G401 (cell line): ENCODE results near the gene CSNK1G2. TPM values are rescaled to one million over a fixed set of nuclear protein-coding genes. Genes with fewer than 3 reads are reported as not detected.

Experiments used
- DNase-seq: peaks from one replicate; pipeline ENCODE4 v3.0.0-alpha.2; 2015; ENCODE audit warnings: low spot score
- in situ Hi-C: cut with HindIII; loops from 2 replicates; pipeline ENCODE4 v1.10.0; 2016; ENCODE audit warnings: low sequenced_read_pairs, mixed read lengths
- total RNA-seq: library from RNA; depleted of rRNA; stranded (reverse); fragments of >200 nt; shearing (Covaris generic); gene quantifications from 2 replicates; pipeline ENCODE4 v1.2.3, GENCODE V29; 2014

CSNK1G2 gene
- total RNA-seq, 1 experiment from 2014 or later = 81.9 TPM

DNA sequence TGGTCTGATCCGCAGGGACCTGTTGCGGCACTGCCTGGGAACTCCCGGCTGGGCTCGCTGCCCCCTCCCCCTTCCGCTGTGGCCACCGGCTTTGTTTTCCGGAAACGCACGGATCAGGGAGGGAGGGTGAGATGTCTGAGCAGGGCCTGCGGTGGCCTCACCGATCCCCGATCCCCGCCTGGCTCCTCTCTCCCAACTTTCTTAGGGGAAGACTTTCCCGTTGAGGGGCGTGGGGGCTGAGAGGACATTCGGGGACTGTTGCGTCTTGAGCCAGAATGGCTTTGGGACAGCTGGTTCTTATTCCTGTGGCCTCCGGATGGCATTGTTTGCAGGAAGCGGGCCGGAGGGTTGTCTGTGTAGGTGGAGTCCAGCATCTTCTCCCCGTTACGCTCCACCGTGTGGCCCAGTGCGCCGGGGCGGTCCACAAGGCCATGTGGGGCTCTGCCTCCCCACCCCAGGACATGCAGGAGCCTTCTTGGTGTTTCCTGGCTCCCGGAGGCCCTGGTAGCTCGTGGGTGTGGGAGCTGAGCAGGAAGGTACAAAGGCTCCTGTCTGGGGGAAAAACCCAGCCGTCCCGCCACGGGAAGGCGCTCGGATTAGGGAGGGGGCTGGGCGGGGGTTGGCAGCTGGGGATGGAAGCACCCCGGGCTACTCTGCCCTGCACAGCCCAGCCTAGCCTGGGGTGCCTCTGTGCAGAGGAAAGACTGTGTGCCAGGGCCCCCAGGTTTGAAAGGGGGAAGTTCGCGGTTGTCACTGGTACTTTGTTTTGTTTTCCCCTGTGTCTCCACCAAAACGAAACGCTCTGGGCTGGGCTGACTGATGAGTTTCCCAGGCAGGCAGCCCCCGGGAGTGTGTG is 1.3 kb downstream of the CSNK1G2 start:
- DNase-seq = peak; percentile 59
- in situ Hi-C loops = no loop called here

DNA sequence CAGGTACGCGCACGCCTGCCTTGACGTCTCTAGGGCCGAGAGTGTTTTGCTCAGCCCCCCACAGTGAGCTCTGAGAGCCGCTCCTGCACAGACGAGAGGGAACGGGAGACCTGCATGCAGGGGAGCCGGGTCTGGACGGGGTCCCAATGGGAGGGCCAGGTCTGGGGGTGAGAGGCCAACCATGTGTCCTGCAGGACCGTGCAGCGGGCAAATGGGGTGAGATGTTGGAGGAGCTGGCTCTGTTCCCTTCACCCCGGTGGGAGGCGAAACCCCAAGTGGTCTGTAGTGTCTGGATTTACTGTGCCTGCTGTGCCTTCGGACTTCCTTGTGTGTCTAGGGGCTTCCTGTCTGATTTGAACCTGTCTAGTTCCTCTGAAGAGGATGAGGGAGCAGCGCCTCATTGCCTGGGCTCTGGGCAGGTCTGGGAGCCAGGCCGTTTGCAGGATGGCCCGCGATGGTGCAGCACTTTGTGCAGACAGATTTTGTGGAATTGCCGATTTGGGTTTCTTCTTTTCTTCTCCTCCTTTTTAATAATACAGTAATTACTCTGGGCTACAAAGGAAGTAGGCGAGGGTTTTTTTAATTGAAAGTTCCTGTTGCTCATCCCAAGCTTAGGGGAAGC is 2.1 kb downstream of the CSNK1G2 start:
- in situ Hi-C loops = no loop called here
- DNase-seq = no peak

DNA sequence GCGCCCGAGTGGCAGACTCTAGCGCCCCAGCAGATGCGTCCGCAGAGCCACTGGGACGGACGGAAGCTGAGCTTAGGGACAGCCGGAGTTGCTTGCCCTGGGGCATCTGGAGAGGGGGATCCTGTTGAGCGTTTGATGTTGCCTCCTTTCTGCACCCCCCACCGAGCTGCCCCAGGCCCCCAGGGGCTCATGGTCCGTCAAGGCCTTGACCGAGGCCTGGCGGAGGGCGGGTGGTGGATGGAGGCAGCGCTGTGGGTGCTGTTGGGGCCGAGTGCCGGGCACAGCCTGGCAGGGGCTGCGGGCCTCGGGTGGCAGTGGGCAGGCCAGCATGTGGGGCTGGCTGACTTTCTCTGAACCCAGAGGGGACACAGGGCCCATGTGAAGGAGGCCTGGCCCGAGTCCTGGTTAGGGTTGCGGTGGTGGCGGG is 2.7 kb downstream of the CSNK1G2 start:
- no peak for DNase-seq
- in situ Hi-C loops = no loop called here

DNA sequence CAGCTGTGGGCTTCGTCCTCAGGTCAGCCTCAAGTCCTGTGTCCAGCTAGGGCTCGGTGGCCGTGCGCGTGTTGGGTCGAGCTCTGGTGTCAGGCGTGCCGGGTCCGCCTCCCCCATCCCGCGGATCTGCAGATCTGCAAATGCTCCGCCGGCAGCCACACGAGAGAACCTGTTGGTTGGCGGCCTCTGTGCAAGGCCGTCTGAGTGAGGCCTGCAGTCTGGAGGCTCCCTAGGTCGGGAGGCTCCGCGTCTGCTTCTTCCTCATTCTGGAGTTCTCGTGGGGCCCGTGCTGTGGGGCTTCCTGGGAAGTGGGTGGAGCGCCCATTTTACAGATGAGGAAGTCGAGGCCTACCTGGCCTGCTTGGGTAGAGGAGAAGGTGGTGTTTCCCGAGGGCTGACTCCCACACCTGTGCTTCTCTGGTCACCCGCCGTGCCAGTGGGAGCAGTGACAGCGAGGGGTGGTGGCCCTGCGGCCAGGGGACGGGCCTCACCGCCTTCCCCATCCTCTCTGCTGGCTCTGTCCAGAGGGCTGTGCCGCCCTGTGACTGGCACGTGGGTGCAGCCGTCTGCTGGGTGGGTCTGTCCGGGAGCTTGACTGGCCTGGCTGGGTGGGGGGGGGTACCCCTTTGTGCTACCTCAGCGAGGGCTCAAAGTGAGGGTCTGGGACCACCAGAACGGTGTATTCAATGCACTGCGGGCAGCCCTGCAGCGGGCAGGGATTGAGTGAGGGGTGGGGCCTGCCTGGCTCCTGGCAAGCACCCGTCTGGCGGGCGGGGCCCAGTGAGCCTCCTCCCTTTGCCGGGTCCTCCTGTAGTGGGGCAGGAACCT is 3.3 kb downstream of the CSNK1G2 start:
- no peak for DNase-seq
- in situ Hi-C loops = no loop called here

DNA sequence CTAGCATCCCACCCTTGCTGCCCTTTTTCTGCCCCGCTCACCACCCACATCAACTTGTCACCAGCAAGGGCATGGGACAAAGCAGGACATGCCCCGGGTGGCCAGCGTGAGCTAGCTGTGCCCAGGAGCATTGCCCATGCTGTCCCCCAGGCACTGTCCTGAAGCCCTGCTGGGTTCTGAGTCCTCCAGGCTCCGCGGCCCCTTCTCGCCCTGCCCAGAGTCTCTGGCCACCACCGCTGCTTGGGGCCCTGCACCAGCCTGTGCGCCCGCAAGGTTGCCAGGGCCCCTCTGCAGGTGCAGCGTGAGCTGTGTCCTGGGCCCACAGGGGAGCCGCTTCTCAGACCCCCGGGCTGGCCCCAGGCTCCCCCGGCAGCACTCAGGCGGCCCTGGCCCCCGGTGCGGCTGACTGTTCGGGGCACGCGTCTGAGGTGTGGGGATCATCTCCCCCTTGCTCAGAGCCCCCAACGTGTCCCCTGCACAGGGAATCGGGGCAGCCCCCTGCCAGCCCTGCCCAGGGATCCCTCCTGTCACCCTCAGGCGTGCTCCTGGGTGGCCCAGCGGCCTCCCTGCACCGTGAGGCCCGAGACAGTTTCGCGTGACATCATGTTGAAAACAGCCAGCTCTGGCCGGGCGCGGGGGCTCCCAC is 4.1 kb downstream of the CSNK1G2 start:
- in situ Hi-C loops = no loop called here
- no peak for DNase-seq

DNA sequence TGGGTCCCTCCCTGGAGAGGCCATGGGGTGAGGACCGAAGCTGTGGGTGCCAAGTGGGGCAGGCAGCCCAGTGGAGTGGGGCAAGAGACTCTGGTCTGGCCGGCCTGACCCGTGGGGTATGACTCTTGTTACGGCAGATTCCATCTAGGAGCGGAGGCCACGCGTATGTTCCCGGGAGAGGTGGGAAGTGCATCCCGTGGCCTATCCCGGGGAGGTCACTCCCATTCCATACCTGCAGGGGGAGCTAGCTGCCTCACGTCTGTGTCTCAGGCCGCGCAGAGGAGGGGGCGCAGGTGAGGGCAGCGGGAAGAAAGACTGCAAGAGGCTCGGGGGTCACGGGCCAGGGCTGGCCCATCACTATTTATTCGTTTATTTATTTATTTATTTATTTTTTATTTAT is 4.9 kb downstream of the CSNK1G2 start:
- DNase-seq = no peak
- in situ Hi-C loops = no loop called here

DNA sequence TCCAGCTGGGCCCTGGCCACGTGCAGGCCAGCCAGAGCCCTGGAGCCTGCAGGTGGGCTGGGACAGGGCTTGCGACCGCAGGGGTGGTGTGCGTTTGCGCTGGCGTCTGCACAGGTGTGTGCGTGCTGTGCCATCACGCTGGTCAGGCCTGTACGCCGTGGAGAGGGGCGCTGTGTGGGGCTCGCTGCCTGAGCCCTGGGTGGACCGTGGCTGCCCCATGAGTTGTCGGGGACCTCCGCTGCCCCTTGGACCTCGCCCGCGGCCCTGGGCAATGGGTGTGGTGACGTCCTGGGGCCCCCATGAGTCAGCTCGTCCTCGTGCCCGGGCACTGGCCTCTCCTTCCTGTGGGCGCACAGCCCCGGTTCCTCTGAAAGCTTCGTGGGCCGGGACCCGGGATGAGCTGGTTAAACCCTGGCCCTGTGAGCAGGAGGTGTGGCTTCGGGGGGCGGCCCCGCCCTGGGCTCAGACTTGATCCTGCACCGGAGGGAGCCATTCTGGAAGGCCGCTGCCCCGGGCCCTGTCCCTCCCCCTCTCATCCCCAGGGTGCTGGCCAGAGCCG is 6.8 kb downstream of the CSNK1G2 start:
- no peak for DNase-seq
- in situ Hi-C loops = no loop called here

DNA sequence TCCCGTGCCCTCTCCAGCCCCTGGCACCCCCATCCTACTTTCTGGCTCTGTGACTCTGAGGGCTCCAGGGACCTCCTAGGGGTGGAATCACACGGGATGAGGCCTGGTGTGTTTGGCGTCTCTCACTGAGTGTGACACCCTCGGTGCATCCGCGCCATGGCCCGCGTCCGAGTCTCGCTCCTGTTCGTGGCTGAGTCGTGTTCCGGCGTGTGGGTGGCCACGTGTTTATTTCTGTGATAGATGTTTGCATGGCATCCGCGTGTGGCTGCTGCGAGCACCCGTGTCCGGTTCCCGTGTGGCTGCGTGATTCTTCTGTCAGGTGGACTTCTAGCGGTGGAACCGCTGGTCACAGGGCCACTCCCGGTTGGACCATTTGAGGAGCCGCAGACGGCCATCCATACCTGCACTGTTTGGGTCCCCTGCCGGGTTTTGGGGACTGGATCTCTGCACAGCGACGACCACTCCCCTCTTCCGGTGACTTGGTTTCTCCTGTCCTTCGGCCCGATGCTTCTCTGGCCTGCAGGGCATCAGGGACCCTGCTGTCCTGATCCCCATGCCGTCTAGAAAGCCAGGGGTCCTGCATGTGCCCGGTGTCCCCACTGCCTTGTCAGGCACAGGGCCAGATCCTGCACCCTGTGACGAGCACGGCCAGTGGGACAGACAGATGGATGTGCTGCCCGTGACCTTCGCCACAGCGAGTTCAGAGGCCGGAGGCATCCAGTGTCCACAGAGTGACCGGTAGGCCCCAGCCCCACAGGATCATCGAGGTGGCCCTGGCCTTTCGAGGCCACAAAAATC is 8.5 kb downstream of the CSNK1G2 start:
- in situ Hi-C loops = no loop called here
- DNase-seq = no peak

DNA sequence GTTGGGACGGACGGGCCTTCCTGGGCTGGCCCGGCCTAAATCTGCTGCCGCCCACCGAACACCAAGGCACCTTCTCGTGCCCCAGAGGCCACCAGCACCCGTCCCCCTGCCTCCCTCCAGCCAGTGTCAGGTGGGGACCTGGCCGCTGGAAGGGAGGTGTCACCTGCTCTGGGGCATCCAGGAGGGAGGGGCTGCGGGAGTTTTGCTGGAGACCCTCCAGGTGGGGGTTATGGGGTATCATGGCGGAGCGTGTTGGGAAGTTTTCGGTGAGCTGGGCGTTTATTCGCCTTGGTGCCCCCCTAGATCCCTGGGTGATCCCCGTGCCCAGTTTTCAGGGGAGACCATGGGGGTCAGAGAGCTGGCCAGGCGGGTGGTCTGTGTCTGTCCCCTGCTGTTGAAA is 9.7 kb downstream of the CSNK1G2 start:
- in situ Hi-C loops = no loop called here
- no peak for DNase-seq

DNA sequence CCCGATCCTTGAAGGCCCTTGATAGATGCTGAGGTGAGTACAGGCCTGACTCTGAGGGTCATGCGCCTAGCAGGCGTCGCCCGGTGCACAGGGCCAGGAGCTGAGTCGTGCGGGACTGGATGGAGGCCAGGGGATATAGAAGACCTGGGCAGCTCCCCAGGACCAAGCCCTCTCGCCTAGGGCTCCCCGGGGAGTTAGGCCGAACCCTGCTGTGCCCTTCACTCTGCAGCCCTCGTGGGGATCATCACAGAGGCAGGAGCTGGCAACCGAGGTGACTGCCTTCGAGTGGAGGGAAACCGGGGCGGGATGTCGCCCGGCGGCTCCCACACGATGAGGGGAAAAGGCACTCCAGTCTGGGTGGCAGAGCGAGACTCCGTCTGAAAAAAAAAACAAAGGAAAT is 11.7 kb downstream of the CSNK1G2 start:
- in situ Hi-C loops = no loop called here

DNA sequence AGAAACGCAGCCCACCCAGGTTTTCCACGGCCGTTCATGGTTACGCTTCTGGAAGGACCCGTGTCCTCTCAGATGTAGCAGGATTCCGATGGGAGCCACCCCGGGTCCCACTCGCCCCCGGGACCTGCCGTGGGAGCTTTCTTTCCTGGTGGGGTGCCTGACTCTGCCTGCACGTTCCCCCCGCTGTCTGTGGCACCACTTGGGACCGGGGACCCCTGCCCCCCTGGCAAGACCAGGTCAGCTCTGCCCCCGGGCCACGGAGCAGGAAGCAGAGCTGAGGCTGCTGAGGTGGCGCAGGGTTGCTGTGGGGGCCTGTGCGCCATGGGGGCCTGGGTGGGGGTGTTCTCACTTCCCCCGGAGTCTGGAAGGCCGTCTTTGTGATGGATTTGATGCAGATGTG is 12.1 kb downstream of the CSNK1G2 start:
- in situ Hi-C loops = no loop called here
- DNase-seq = no peak

More for the DNA sequence above, 11.7 kb downstream of the CSNK1G2 start:
- no peak for DNase-seq

DNA sequence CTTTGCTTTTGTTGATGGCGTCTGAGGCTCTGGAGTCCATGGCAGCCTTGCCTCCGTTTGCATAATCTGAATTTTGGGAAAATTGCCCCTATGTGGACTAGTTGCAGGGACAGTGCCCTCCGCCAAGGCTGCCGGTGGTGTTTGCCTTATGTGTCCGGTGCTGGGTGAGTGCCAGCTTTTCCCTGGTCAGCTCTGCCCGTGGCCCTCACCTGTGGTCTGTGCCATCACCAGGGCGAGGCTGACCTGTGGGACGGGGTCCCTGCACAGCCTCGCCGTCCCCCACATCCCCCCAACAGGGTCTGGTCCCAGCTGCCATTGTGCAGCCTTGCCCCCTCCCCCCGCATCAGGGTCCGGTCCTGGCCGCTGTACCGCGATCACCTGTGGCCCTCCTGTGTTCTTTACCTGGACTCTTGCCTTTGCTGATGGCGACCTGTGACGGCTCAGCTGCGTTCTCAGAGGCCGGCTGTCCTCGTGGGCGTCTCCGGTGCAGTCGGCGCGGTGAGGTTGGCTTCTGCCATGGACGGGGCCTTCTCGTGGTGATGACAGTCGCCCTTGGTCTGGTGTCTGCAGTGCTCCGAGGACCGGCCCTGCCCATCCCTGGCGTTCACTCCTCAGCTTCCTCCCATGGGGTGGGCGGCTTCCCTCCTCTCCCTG is 12.6 kb downstream of the CSNK1G2 start:
- in situ Hi-C loops = no loop called here
- no peak for DNase-seq

DNA sequence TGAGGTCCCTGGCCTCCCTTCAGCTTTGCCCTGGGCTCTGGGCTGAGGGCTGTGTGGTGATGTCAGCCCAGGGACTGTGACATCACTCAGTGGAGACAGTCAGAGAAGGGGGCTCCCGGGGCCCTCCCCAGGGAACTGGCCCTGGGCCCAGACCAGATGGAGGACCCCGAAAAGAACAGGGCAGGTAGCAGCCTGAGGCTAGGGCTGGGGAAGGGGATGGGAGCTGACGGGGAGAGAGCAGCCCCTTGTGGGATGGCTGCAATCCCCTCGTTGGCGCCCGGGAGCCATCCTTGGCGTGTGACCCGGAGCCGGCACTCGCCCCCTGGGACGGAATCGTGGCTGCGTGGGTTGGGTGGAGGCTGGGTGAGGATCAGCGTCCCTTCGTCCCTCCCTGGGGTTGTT is 13.6 kb downstream of the CSNK1G2 start:
- no peak for DNase-seq

DNA sequence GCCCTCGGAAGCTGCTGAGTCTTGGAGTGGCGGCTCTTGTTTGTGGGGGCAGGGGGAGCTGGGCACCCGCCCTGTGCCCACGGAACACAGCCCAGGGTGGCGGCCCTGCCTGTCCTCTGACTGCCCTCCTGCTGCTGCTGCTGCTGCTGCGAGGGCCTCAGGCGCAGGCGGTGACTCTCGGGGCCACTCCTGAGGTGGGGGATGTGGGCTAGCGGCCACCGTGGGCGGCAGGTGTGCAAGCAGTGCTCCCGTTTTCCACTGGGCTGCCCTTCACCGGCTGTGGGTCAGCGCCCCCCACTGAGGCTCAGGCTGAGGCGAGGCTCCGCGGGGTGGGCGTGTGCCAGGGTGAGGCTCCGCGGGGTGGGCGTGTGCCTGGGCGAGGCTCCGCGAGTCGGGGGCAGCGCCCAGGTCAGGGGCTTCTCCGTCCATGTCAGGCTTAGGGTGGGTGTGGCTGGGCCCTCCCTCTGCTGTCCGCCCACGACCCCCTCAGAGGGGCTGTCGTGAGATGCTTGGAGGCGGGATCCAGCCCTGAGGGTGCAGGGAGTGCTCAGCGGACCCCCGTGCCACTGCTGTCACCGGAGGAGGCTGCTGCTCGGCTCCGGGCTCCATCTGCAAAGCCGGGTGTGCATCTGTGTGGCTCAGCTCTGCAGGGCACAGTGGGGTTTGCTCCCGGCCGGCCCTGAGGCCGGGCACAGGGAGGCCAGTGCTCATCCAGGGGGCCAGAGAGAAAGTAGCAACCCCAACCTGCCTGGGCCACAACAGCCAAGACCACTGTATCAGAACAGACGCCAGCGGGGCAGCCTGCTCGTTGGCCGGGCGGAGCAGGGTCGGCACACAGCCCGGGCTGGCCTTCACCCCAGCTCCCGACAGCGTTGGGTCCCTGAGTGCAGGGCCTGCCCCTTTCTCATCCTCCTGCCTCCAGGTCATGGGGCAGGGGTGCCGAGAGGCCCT is 14.5 kb downstream of the CSNK1G2 start:
- in situ Hi-C loops = no loop called here
- DNase-seq = peak; percentile 54

More for the DNA sequence above, 13.6 kb downstream of the CSNK1G2 start:
- in situ Hi-C loops = no loop called here

DNA sequence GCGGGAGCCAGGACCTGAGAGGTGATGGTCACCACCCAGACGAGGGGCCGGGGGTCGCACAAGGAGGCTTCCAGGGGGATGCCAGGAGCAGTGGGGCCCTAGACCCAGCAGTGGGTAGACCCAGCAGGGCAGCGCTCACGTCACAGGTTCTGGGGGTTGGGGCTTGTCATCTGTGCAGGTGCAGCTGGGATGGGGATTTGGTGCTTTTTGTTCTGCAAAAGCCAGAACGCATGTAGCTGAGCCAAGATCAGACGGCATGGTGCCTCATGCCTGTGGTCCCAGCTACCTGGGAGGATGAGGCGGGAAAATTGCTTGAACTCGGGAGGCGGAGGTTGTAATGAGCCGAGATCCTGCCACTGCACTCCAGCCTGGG is 15.1 kb downstream of the CSNK1G2 start:
- DNase-seq = peak; percentile 72
- in situ Hi-C loops = no loop called here

DNA sequence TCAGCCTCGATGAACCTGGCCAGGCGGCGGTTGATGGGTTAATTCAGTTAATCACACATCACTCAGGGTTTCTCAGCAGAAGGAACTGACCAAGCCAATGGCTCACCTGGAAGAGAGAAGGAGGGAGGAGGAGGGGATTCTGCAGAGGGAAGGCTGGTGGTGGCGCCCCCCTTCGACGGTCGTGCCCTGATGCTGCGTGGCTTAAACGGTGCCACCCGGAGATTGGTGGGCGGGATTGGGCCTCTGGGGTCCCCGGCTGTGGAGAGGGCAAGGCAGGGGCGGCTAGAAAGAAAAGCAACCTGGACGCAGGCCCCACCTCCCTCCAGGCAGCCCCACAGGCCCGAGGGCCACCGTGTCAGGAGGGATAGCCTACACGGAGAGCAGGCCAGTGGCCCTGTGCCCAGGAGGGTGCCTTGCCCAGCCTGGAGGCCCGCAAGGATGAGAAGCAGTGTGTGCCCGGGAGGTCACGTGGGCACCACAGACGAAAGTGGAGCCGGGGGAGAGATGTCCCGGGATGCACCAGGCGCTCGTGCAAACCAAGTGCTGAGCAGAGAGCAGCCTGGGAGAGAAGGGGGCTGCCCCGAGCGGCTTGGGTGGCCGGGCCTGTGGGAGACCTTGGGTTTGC is 16.0 kb downstream of the CSNK1G2 start:
- in situ Hi-C loops = no loop called here
- peak; percentile 76 for DNase-seq
